Breast epithelium (tissue), 3 donors: Measurements from ENCODE around the gene FBLN2.

ENCODE experiments used
- POLR2A ChIP-seq: fragments of 450-650 bp; IDR thresholded peaks from one replicate; pipeline ENCODE4 v1.6.1; 2016; ENCODE audit warnings: antibody characterized with exemption, mild to moderate bottlenecking, moderate library complexity
- POLR2AphosphoS5 ChIP-seq, 3 donors: sonication (generic); formaldehyde crosslinking; IDR thresholded peaks; one replicate each; pipeline ENCODE4 v1.6.1; 2017; ENCODE audit warnings: antibody characterized with exemption in 3 of 3
- TF ChIP-seq, protein P1 (sequence below), 3 donors: fragments of 450-650 bp; IDR thresholded peaks; one replicate each; pipeline ENCODE4 v1.5.1; 2016 to 2017; ENCODE audit warnings: antibody characterized with exemption in 3 of 3, mild to moderate bottlenecking in 3 of 3, moderate library complexity in 3 of 3

- TF ChIP-seq, protein P1, sequence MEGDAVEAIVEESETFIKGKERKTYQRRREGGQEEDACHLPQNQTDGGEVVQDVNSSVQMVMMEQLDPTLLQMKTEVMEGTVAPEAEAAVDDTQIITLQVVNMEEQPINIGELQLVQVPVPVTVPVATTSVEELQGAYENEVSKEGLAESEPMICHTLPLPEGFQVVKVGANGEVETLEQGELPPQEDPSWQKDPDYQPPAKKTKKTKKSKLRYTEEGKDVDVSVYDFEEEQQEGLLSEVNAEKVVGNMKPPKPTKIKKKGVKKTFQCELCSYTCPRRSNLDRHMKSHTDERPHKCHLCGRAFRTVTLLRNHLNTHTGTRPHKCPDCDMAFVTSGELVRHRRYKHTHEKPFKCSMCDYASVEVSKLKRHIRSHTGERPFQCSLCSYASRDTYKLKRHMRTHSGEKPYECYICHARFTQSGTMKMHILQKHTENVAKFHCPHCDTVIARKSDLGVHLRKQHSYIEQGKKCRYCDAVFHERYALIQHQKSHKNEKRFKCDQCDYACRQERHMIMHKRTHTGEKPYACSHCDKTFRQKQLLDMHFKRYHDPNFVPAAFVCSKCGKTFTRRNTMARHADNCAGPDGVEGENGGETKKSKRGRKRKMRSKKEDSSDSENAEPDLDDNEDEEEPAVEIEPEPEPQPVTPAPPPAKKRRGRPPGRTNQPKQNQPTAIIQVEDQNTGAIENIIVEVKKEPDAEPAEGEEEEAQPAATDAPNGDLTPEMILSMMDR (IDR thresholded peaks at IDR 0.05), result no peak
- TF ChIP-seq POLR2A (no peak), POLR2AphosphoS5 (IDR thresholded peaks at IDR 0.05) (no peak)
Observed at GRCh38 chr3:13561967-13562366, 13.0 kb downstream of the FBLN2 start.
